GM10248 (cell line): ENCODE measurements around the gene GPX6.

Experiments
- CTCF ChIA-PET: fragments of 300-600 bp; sonication (Branson Sonifier 250); formaldehyde crosslinking; extraction: SDS; loops from one replicate; lab custom pipeline; 2021; ENCODE audit warnings: antibody characterized with exemption; lab: Yijun Ruan, JAX
- POLR2A ChIA-PET: fragments of 350-650 bp; sonication (Branson Sonifier 250); formaldehyde crosslinking; extraction: SDS; loops from one replicate; lab custom pipeline; 2020; ENCODE audit warnings: antibody characterized with exemption; lab: Yijun Ruan, JAX
- DNase-seq: peaks from one replicate; pipeline ENCODE4 v3.0.0; 2012; ENCODE audit errors: extremely low spot score
- CTCF ChIP-seq: IDR thresholded peaks from 2 replicates; pipeline ENCODE4 v1.5.1; 2012; ENCODE audit warnings: mild to moderate bottlenecking, low read depth; ENCODE audit errors: extremely low read depth, missing control alignments, control extremely low read depth

The GPX6 gene

GRCh38 chr6:28496099-28496779, 19.4 kb downstream of the GPX6 start:
- ChIA-PET CTCF (interaction anchor here (1.0 kb wide), 1 partner anchor 189 kb away, joined by 3 read pairs; no protein-coding TSS in a partner anchor), POLR2A (no interaction called here)
- DNase-seq = no peak
- TF ChIP-seq CTCF = peak; percentile 16

- ChIA-PET POLR2A (no interaction called here), CTCF (no interaction called here)
- no peak for DNase-seq
- no peak for TF ChIP-seq CTCF
These were observed 23.6 kb downstream of the GPX6 start for GRCh38 chr6:28491984-28492317.

GRCh38 chr6:28490205-28490890, 25.2 kb downstream of the GPX6 start:
- POLR2A ChIA-PET = no interaction called here
- TF ChIP-seq CTCF = no peak
- CTCF ChIA-PET = no interaction called here
- DNase-seq = peak; percentile 21

GRCh38 chr6:28489366-28490204, 26.0 kb downstream of the GPX6 start:
- TF ChIP-seq CTCF = no peak
- ChIA-PET POLR2A (interaction anchor here (0.6 kb wide), 1 partner anchor 622 kb away, joined by 9 read pairs; a partner anchor contains a TSS), CTCF (interaction anchor here (0.8 to 2.1 kb wide), 3 partner anchors 9 to 16 kb away, joined by 3 to 5 read pairs (median 3); no protein-coding TSS in a partner anchor)
- DNase-seq = peak; percentile 75

- no peak for TF ChIP-seq CTCF
- no peak for DNase-seq
- ChIA-PET CTCF (interaction anchor here (0.8 to 2.1 kb wide), 4 partner anchors 9 to 77 kb away, joined by 3 to 5 read pairs (median 3); no protein-coding TSS in a partner anchor), POLR2A (interaction anchor here (0.6 to 0.7 kb wide), 2 partner anchors 621 to 679 kb away, joined by 3 to 9 read pairs; a partner anchor contains a TSS)
These were observed 26.7 kb downstream of the GPX6 start for GRCh38 chr6:28488916-28489365.
